SK-N-DZ (cell line): Measurements from ENCODE around the gene INPP4B.

ENCODE experiments used
- DNase-seq: peaks from one replicate; pipeline ENCODE4 v3.0.0-alpha.2; 2015; ENCODE audit warnings: low spot score

INPP4B gene

GRCh38 chr4:142352712-142353111 is 493.4 kb downstream of the INPP4B start:
- no peak for DNase-seq

GRCh38 chr4:142351958-142352357 is 494.1 kb downstream of the INPP4B start:
- no peak for DNase-seq

- DNase-seq, result no peak
These were observed 495.2 kb downstream of the INPP4B start for GRCh38 chr4:142350871-142351270.

DNA sequence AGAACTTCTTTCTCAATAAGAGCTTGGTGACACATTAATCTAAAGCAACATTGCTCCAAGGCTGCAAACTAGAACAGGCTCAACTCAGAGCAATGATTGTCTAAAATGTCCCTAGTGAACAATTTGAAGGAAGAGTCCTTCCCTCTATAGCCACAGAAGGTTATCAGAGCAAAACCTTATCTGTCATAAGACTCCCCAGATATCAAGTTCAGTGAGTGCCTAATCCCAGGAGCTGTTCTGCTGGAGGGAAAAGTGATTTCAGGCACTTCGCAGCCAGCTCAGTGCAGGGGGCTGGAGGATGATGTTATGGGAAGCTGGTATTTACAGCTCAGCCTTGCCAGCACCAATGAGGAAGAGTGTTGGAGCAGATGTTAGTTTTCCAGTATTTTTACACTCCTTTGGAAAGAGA is 497.5 kb downstream of the INPP4B start:
- DNase-seq, result no peak

- DNase-seq, result no peak
These were observed 498.9 kb downstream of the INPP4B start for GRCh38 chr4:142347241-142347640.

GRCh38 chr4:142345924-142346323 is 500.2 kb downstream of the INPP4B start:
- DNase-seq, result no peak

DNA sequence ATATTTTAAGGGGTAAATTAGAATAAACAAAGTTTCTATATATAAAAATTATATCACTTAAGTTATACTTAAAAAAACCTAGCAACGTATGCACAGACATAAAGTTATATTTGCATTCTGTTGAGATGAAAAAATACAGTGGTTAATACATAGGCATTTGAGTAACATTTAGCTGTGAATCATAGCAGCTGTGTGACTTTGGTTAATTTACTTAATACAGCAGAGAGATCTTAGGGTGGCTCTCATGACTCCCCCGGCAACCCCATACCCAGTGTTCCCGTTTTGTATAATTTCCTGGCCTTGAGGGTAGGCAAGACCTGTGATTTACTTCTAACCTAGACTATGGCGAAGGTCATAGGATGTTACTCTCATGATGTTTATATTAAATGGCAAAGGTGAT is 504.8 kb downstream of the INPP4B start:
- DNase-seq, result no peak

DNA sequence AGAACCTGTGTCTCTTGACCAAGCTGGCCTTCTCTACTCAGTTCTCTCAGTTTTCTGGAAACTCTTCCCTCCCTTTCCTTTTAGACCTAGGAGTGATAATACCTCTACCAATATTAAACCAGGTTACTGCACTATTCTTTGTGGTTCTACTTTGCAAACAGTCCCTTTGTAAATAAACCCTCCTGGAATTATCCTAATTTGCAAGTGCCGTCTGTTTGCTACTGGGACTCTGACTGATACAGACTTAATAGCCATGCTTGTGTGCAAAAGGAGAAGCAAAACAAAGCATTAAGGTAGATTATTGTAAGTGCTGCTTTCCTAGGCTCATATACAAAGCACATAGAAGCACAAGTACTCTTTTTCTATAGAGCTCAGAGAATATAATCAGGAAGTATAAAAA is 507.0 kb downstream of the INPP4B start:
- no peak for DNase-seq

DNA sequence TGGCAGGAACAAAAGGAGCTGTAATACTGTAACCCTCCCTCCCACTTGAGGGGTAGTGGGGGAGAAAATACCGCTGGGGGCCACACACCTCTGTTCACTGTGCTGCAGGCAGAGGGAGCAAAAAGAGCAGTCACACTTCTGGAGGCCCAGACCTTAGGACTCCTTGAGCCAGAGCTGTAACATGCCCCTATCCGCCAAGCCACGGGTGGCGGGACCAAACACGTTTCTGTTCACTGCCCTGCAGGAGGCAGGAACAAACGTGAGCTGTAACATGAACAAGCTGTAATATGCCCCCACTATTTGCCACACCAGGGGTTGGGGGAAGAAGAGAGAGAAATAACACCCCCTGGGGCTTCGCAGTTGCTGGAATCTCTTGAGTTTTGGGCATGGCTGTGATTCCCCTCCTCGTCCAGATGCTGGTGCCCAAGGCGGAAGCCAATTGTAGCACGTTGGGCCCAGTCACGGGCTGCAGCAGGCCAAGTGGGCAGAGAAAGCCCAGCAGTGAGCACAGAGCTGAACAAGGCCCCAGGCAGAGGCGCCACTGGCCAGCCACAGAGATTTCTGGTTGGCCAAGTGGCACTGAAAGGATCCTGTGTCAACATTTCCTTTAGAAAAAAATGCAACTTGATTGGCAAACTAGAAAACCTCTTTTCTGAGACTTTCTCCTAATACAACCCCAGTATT is 509.7 kb downstream of the INPP4B start:
- no peak for DNase-seq

- no peak for DNase-seq
These were observed 511.2 kb downstream of the INPP4B start for GRCh38 chr4:142334931-142335330.

DNA sequence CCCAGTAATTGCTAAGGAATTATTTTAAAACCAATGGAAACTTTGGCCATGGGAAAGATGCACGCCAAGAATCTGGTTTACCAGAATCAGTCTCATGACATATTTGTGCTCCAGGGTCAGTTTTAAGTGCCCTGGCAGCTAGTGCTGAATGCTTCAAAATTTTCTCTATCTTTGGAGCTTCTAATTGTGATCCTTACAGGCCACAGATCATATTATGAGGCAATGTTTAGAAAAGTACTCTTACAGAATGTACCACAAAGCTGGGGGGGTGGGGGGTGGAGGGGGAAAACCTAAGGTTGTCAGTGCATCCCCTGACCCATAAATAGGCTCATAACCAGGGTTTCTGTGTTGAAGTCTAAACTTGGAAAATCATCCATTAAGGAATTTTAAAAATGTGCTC is 514.5 kb downstream of the INPP4B start:
- DNase-seq, result no peak

DNA sequence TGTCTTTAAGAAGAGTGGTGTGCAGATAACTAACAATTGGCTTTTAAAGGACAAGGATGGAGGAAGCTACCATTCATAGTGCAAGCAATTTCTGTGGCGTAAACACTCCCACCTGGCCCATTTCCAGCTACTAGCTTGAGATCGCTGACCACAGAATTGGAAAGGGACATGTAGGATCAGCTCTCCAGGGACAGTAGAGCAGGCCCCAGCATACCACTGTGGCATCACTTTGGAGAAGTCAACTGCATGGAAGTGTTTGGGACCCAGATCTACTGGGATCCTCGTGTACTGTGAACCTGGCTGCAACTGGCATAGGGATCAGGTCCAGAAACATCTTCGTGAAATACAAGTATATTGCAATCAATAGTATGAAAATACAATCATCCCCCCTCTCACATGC is 515.0 kb downstream of the INPP4B start:
- no peak for DNase-seq

DNA sequence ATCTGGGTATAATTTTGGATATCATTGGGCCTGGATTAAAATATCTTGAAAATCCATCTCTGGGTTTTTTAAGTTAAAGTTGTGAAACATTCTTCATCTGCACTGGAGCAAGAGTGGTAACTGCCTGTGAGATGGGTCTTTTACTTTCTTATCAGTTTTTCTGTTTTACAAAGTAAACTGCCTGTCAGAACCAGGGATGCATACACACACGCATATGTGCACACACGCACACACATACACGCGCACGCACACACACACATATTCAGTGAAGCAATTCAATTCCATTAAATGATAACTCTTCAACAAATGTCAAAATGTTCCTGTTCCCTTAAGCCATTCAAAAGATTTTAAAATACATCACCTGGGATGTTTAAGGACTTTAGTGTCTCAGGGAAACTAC is 515.8 kb downstream of the INPP4B start:
- no peak for DNase-seq

DNA sequence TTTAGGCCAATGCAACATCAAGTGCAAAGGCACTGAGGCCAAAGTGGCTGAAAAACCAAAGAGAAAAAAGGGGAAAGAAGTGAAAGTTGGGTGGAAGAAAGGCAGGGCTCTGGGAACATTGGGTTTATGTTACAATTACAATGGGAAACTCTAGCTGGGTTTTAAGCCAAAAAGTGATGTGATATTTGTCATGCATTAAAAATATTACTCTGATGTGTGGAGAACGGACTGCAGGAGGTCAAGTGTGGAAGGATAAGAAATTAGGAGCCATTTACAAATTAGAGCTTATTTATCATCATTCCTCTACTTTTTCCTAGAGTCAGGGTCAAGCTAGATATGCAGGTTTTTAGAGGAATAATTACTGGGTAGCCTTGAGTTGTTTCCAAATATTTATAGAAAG is 516.8 kb downstream of the INPP4B start:
- DNase-seq, result no peak

DNA sequence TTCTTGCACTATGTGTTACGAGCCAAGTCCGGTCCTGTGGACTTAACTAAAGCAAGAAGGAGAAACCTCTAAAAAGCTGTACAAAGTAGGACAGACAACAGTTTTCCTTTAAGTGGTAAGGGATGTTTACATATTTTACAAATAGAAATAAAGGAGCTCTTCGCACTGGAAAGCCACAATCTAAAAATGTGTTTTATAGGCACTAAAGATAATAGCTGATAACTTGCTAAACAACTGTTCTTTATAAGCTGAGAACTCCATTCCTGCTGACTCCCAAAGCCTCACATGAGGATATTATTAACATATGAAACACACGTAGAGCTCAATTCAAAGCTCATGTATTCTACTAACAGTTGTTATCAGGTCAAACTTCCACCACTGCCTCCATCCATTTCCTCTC is 519.9 kb downstream of the INPP4B start:
- no peak for DNase-seq

DNA sequence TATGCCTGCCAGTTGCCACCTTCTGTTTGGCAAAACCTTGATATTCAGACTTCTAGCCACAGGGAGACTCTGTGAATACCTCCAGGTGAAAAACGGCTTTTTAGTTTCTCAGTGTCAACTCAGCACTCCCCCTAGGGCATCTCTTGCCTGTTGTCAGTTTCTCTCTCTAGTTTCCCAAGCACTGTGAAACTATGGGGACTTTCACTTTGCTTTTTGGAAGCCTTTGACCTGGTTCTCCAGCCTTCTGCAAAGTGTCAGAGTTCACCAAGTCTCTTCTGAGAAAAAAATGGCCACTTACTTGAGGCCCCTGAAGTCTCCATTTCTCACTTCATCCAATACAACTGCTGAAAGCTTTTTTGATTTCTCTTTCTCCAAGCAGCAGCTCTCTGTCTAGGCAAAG is 521.5 kb downstream of the INPP4B start:
- DNase-seq, result no peak

- DNase-seq, result no peak
These were observed 523.1 kb downstream of the INPP4B start for GRCh38 chr4:142322996-142323395.

DNA sequence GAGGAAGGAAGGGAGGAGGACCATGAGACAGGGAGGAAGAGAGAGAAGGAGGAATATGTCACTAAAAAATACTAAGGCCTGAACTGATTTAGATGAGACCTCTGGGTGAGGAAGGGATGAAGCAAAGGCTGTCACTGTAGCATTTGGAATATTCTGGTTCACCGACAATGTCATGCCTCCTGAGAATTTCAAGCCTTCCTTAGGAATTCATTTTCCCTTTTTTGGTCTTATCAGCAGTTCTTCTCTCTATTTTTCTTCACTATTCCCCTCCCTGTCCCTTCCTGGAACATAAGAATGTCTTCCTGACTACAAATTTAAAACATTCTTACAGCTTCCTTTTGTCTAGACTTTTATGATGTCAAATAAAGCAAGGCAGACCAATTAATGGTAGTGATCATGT is 527.8 kb downstream of the INPP4B start:
- no peak for DNase-seq

DNA sequence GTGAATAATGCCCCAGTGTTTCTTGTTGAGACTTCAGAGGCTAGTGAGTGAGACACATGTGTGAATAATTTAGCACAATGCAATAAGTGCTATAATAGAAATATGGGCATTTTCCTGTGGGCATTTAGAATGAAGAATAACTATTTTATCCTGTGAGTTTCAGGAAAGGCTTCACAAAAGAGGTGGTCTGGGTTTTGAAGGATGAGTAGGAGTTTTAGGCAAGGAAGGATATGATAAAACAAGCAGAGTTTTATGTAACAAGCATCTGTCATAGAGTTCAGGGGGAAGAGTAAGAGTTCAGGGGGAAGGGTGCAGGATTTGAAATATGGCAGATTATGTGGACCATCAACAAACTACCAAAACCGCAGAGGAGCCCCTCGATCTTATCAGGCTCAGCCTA is 529.2 kb downstream of the INPP4B start:
- DNase-seq, result no peak

DNA sequence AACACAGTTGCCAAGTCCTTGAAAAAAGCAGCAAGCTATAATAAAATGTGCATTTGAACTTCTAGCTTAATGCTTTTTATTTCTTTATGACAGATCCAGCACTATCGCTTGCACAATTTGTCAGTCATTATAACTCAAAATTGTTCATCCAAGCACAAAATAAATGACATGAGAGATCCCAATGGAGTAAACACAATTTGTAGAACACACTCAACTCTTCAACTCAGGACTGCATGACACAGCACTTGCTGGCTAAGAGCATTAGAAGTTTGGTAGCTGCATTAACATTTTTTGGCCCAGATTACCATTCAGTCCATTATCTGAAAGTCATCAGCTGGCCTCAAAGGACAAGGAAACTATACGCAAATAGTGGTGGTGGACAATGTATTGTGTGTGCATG is 530.1 kb downstream of the INPP4B start:
- DNase-seq, result no peak

DNA sequence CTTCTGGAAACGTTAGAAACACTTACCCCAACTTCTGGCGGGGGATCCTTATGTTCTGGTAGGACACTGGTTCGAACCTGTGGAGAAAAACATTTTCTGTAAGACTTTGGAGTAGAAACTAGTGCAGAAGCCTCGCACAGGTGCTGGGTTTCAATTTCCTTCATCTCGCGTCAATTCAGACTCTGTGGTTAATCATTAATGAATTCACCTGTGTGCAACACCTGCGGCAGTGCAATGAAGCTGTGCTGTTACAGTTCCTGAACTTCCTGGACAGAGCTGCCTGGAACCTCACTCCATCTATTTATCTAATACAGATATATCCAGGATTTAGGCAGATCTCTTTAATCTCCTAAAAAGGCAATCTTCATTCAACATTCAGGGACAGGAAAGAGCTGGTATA is 531.4 kb downstream of the INPP4B start:
- no peak for DNase-seq

DNA sequence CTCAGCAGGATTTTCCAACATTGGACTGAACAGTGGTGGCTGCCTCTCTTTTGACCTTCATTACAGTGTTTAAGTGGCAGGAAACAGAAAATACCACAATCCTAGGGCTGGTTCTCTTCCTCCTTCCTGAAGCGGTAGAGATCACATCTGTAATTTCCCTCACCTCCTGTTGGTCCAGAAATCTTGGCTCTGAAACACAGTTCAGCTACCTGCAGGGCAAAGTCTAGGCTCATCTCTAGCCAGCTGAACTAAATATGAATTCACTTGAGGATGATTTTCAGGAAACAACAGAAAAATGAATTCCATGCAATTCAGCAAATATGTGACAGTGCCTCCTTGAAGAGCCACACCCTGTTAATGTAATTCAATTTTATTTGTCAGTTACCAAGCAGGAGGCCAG is 531.9 kb downstream of the INPP4B start:
- DNase-seq, result no peak

DNA sequence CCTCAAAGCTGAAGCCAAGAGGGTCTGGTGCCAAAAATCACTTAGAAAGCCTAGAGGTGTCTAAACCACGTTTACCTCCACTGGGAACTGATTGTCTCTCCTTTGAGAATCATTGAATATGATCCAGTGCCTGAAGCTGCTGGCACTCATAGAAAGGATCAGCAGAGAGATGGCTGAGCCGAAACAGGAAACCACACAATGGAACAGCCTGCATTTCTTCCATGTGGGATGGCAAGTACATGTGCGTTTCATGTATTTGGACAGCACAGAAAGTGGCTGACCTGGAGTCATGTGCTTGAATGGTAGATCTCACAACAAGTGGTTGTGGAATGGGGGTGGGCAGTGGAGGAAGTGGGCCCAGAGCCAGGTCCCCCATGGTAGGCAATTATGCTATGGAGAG is 533.7 kb downstream of the INPP4B start:
- no peak for DNase-seq

DNA sequence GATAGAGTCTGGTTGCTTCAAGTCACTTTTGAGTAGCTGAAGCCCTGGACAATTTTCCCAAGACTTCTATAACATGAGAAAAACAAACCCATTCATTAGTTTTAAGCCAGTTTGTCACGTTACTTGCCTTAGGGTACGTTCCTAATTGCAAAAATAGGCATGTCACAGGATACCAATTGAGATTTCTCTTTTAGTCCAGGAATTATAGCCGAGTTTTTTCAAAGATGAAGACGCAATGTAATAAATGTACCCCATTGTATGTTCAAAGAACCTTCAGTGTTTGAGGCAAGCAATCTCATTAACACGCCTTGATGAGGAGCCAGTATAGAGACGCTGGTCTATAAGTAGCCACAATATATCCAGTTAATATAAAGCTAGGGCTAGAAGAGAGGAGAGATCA is 534.2 kb downstream of the INPP4B start:
- no peak for DNase-seq
